ENCODE results near the gene M1AP. TPM values are rescaled to one million over a fixed set of nuclear protein-coding genes. Genes with fewer than 3 reads are reported as not detected.

M1AP gene
- total RNA-seq, 1 donor from 2014 or later: 0.74 TPM

GRCh38 chr2:74658516-74658915, 10.4 kb upstream of the M1AP start:
- peaks cover 4% of the 10 kb centered on the region for H3K4me1 Mint-ChIP-seq (ENCODE audit: unreplicated experiment)

DNA sequence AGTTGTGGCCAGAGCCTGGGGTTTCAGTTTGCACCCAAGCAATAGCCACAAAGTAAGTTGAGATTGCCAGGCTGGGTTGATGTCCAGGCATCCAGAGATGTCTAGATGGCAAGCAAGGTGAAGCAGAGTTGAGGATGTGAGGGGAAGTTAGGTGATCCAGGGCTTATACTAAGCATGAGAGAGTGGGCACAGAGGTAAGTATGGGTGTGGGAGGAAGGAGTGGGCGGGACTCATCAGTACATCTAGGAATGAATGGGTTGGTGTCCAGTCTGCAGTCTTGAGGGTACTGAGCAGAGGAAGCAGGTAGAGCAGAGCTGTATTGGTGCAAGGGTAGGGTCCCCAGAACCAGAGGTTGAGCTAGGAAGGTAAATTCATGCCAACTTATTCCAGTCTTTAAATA, 7.4 kb upstream of the M1AP start:
- Mint-ChIP-seq H3K36me3 (ENCODE audit: low read depth, unreplicated experiment) (peaks cover 5% of the 10 kb centered on the region), H3K4me1 (ENCODE audit: unreplicated experiment) (peaks cover 4% of the 10 kb centered on the region), H3K4me3 (ENCODE audit: unreplicated experiment) (peak overlapping the region; percentile 3), H3K9me3 (ENCODE audit: unreplicated experiment) (no peaks in the 10 kb centered on the region), H3K27me3 (ENCODE audit: unreplicated experiment) (peaks cover 4% of the 10 kb centered on the region), H3K27ac (ENCODE audit: unreplicated experiment) (no peak overlapping the region)
- TF ChIP-seq, protein P1, sequence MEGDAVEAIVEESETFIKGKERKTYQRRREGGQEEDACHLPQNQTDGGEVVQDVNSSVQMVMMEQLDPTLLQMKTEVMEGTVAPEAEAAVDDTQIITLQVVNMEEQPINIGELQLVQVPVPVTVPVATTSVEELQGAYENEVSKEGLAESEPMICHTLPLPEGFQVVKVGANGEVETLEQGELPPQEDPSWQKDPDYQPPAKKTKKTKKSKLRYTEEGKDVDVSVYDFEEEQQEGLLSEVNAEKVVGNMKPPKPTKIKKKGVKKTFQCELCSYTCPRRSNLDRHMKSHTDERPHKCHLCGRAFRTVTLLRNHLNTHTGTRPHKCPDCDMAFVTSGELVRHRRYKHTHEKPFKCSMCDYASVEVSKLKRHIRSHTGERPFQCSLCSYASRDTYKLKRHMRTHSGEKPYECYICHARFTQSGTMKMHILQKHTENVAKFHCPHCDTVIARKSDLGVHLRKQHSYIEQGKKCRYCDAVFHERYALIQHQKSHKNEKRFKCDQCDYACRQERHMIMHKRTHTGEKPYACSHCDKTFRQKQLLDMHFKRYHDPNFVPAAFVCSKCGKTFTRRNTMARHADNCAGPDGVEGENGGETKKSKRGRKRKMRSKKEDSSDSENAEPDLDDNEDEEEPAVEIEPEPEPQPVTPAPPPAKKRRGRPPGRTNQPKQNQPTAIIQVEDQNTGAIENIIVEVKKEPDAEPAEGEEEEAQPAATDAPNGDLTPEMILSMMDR (IDR thresholded peaks at IDR 0.05; ENCODE audit: unreplicated experiment): no peak
- DNase-seq (ENCODE audit: low spot score): no peak

More at GRCh38 chr2:74658516-74658915, 10.4 kb upstream of the M1AP start:
- H3K27me3 Mint-ChIP-seq (ENCODE audit: unreplicated experiment): peaks cover 4% of the 10 kb centered on the region
- no peak for DNase-seq (ENCODE audit: low spot score)
- H3K4me3 Mint-ChIP-seq (ENCODE audit: unreplicated experiment): no peak overlapping the region
- H3K9me3 Mint-ChIP-seq (ENCODE audit: unreplicated experiment): no peaks in the 10 kb centered on the region
- peaks cover 5% of the 10 kb centered on the region for H3K36me3 Mint-ChIP-seq (ENCODE audit: low read depth, unreplicated experiment)
- H3K27ac Mint-ChIP-seq (ENCODE audit: unreplicated experiment): no peak overlapping the region
- TF ChIP-seq, protein P1 (IDR thresholded peaks at IDR 0.05; ENCODE audit: unreplicated experiment): no peak

DNA sequence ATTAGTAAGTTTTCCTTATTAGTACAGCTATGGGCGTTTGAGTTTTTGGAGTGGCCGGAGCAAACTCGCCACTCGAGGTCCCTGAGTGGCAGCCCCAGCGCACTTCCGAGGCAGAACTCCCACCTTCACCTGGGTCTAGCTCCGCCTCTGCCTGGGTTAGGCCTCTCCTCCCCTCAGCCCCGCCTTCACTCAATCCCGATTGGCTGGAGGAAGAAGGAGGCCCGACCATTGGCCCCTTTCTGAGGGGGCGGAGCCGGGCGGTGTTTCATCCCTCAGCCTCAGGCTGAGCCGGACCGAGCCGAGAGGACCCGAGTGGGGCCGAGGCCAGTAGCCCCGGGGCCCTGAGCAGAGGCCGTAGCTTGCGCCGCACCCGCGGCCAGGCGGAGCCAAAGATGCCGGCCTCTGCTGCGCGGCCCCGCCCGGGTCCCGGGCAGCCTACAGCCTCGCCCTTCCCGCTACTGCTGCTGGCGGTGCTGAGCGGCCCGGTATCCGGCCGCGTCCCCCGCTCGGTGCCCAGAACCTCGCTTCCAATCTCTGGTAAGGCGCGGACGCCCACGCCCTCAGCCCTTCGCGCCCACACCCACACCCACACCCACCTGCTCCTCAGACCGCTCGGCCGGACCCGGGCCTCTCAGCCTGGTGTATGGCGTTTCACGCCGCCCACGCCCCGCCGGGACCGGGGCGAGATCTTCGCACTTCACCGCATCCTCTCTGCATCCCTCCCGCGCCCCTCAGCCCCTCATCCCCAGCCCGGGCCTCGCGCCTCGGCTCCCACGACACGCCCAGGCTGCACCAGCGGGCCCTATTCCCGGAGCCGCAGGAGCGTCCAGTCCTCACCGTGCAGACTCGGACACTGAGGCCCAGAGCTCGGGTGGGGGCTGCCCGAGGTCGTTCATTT, 6.1 kb upstream of the M1AP start, which contains the start of gene SEMA4F:
SEMA4F (plus strand) TSS at position 263 of the 898 bp plus-strand sequence; CDS start at position 393, 130 bp downstream.
- H3K27ac Mint-ChIP-seq (ENCODE audit: unreplicated experiment): peak within 1 kb of the TSS; percentile 6
- no peaks in the 10 kb centered on the region for H3K9me3 Mint-ChIP-seq (ENCODE audit: unreplicated experiment)
- peaks cover 5% of the 10 kb centered on the region for H3K27me3 Mint-ChIP-seq (ENCODE audit: unreplicated experiment)
- peaks cover 4% of the 10 kb centered on the region for H3K4me1 Mint-ChIP-seq (ENCODE audit: unreplicated experiment)
- peak within 1 kb of the TSS; percentile 84 for H3K4me3 Mint-ChIP-seq (ENCODE audit: unreplicated experiment)
- DNase-seq (ENCODE audit: low spot score): peak; percentile 92
- TF ChIP-seq, protein P1 (IDR thresholded peaks at IDR 0.05; ENCODE audit: unreplicated experiment): no peak
- H3K36me3 Mint-ChIP-seq (ENCODE audit: low read depth, unreplicated experiment): peaks cover 5% of the 10 kb centered on the region

DNA sequence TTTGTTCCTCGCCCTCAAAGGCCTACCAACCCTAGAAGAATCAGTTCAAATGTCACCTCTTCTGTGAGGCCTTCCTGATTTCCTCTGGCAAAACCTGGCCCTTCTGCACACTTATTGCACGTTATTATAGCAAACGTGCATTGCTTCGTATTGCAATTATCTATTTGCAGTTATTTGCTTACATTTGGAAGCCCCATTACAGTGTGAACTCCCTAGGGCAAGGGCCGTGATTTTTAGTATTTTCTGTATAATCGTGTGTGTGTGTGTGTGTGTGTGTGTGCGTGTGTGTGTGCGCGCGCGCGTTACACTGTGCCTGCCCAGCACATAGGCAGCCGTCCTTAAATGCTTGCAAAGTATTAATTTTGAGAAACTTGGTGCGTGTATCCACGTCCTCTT, 5.5 kb upstream of the M1AP start:
- TF ChIP-seq, protein P1 (IDR thresholded peaks at IDR 0.05; ENCODE audit: unreplicated experiment): no peak
- no peaks in the 10 kb centered on the region for H3K9me3 Mint-ChIP-seq (ENCODE audit: unreplicated experiment)
- H3K27ac Mint-ChIP-seq (ENCODE audit: unreplicated experiment): no peak overlapping the region
- peaks cover 4% of the 10 kb centered on the region for H3K27me3 Mint-ChIP-seq (ENCODE audit: unreplicated experiment)
- peak overlapping the region; percentile 72 for H3K4me3 Mint-ChIP-seq (ENCODE audit: unreplicated experiment)
- peaks cover 4% of the 10 kb centered on the region for H3K4me1 Mint-ChIP-seq (ENCODE audit: unreplicated experiment)
- H3K36me3 Mint-ChIP-seq (ENCODE audit: low read depth, unreplicated experiment): peaks cover 5% of the 10 kb centered on the region
- DNase-seq (ENCODE audit: low spot score): no peak

Measured in endothelial cell (in vitro differentiated cells).